Stimulated activated CD8-positive, alpha-beta memory T cell treated with anti-CD3 and anti-CD28 coated beads, Interleukin-7, amount 100 ng/mL, for 1 hour (primary cell): ENCODE data around the gene SMARCD1.
"Not testable (repeated sequence)": the region's sequence is repeated elsewhere in the genome, so short reads cannot be mapped to it uniquely, and the experiment has no call there.

Source experiments
- DNase-seq, 2 donors: peaks; one replicate each; pipeline ENCODE4 v3.0.0-alpha.2; 2020; ENCODE audit warnings: low read depth in 2 of 2

Gene SMARCD1

DNA sequence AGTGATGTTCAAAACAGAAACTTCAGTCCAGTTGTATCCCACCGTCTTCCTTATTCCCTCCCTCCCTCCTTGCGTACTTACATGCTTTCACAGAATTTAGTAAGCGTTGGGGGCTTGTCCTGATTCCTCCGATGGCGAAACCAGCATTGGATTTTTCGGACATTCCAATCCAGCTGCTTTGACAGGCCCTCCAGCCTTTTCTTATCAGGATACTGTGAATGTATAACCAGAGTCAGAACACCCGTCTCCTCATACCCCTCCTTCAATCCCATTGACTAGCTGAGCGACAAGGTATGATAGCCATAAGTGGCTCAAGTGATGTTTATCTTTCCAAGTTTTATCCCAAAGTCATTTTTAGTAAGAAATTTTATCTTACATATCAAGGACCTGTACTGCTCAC lies 57.9 kb downstream of the SMARCD1 start:
- no peak for DNase-seq

DNA sequence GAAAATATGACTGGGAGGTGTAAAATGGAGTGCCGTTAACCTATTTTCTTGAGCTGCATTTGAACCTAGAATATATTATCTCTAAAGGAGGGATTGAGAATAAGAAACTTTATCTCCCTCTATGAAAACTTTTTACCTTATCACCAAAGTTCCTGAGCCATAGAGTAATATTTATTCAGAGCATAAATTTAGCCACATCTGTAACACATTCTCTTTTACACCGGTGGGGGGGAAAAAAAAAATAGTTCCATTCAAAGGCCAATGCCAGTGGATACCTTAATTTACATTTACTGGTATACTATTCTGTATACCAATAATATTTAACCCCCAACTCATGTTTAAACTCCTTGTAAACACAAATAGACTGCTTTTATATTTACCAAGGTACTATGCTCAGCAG lies 60.3 kb downstream of the SMARCD1 start:
- DNase-seq, result no peak

DNA sequence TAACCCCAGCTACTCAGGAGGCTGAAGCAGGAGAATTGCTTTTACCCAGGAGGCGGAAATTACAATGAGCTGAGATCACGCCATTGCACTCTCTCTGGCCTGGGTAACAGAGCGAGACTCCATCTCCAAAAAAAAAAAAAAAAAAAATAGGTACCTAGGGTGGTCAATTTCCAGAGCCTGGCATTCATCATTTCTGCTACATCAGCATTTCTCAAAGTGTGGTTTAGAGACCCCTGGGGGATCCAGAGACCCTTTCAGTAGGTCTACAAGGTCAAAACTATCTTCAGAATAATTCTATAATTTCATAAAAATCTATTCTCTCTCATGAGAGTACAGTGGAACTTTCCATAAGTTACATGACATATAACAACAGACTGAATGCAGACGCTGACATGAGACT lies 62.1 kb downstream of the SMARCD1 start:
- no peak for DNase-seq

DNA sequence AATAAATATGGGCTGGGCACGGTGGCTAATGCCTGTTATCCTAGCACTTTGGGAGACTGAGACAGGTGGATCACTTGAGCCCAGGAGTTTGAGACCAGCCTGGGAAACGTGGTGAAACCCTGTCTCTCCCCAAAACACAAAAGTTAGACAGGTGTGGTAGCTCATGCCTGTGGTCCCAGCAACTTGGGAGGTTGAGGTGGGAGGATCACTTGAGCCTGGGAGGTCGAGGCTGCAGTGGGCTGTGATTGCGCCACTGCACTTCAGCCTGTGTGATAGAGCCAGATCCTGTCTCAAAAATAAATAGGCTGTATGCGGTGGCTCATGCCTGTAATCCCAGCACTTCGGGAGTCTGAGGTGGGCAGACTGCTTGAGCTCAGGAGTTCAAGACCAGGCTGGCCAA lies 62.9 kb downstream of the SMARCD1 start:
- not testable (repeated sequence) for DNase-seq

DNA sequence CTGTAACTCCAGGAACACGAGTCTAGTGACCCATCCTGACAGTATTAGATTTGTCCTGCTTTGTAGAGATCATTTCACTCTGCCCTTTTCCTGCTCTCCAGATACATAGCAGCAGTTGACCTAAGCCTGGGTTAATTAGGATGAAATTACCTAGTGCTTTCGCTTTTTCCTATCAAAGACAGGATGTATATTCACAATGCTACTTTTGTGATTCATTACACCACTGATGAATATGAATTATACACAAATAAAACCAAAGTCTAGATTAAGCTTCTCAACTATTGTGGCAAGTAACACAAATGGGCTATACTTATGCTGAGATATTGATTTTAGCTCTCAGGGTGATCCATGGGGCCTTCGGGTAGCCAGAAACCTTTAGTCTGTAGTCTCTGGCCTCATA lies 64.2 kb downstream of the SMARCD1 start:
- no peak for DNase-seq
